GM23338 (cell line): ENCODE data around the gene TYMS. TPM values are rescaled to one million over a fixed set of nuclear protein-coding genes. Genes with fewer than 3 reads are reported as not detected.

Experiments used
- ATAC-seq: fragments of 200-7000 bp; cut with Tn5 transposase; 3 replicates; pipeline ENCODE4 v1.9.1; 2020
- DNase-seq: peaks from one replicate; pipeline ENCODE4 v3.0.0-alpha.2; 2015; ENCODE audit warnings: low spot score
- H2AFZ ChIP-seq: fragments of 200-600 bp; sonication (generic); 2 replicates; pipeline ENCODE4 v1.8.0; 2016; ENCODE audit warnings: antibody characterized with exemption, mild to moderate bottlenecking, moderate library complexity
- H3F3A ChIP-seq: fragments of 200-600 bp; sonication (generic); replicated peaks from 2 replicates; pipeline ENCODE4 v1.8.0; 2017; ENCODE audit warnings: antibody characterized with exemption, mixed run types, low read depth
- H3K27ac ChIP-seq: fragments of 200-600 bp; sonication (generic); 2 replicates; pipeline ENCODE4 v1.6.1; 2016; ENCODE audit warnings: low read depth
- H3K27me3 ChIP-seq: fragments of 200-600 bp; sonication (generic); 2 replicates; pipeline ENCODE4 v1.8.0; 2016; ENCODE audit warnings: mild to moderate bottlenecking, mixed run types, moderate library complexity; ENCODE audit not compliant: insufficient read depth
- H3K36me3 ChIP-seq: fragments of 200-600 bp; sonication (generic); 2 replicates; pipeline ENCODE4 v1.8.0; 2016; ENCODE audit warnings: mild to moderate bottlenecking; ENCODE audit not compliant: insufficient read depth
- H3K4me1 ChIP-seq: fragments of 200-600 bp; sonication (generic); 2 replicates; pipeline ENCODE4 v1.8.0; 2016; ENCODE audit warnings: mild to moderate bottlenecking, moderate library complexity; ENCODE audit not compliant: insufficient read depth
- H3K4me2 ChIP-seq: fragments of 200-600 bp; sonication (generic); 2 replicates; pipeline ENCODE4 v1.7.1; 2017; ENCODE audit warnings: mixed run types
- H3K4me3 ChIP-seq: fragments of 200-600 bp; sonication (generic); 2 replicates; pipeline ENCODE4 v1.6.1; 2016; ENCODE audit warnings: mixed run types
- H3K79me2 ChIP-seq: fragments of 200-600 bp; sonication (generic); replicated peaks from 2 replicates; pipeline ENCODE4 v1.8.0; 2017; ENCODE audit warnings: mild to moderate bottlenecking; ENCODE audit not compliant: insufficient read depth
- H3K9me2 ChIP-seq: fragments of 200-600 bp; sonication (generic); 2 replicates; pipeline ENCODE4 v1.8.0; 2017; ENCODE audit not compliant: insufficient read depth
- H4K20me1 ChIP-seq: fragments of 200-600 bp; sonication (generic); replicated peaks from 2 replicates; pipeline ENCODE4 v1.8.0; 2017; ENCODE audit warnings: mild to moderate bottlenecking; ENCODE audit not compliant: insufficient read depth
- H3K27ac Mint-ChIP-seq: 2 replicates; pipeline ENCODE4 v1.8.0; 2020; ENCODE audit warnings: inconsistent platforms, mild to moderate bottlenecking, moderate library complexity, mixed read lengths
- H3K27me3 Mint-ChIP-seq: 3 replicates; pipeline ENCODE4 v1.8.0; 2022; ENCODE audit warnings: low read depth, mild to moderate bottlenecking, moderate library complexity, mixed read lengths, inconsistent platforms; ENCODE audit not compliant: insufficient read depth, poor library complexity
- H3K36me3 Mint-ChIP-seq: 3 replicates; pipeline ENCODE4 v1.8.0; 2021; ENCODE audit warnings: low read depth, mild to moderate bottlenecking, inconsistent platforms, moderate library complexity, mixed read lengths
- H3K4me1 Mint-ChIP-seq: 3 replicates; pipeline ENCODE4 v1.8.0; 2020; ENCODE audit warnings: mild to moderate bottlenecking, inconsistent platforms, mixed read lengths
- H3K4me3 Mint-ChIP-seq: 3 replicates; pipeline ENCODE4 v1.8.0; 2021; ENCODE audit warnings: moderate library complexity, mild to moderate bottlenecking, inconsistent platforms, mixed read lengths
- H3K9me3 Mint-ChIP-seq: 3 replicates; pipeline ENCODE4 v1.8.0; 2020; ENCODE audit warnings: moderate library complexity, mild to moderate bottlenecking, inconsistent platforms, mixed read lengths
- ETS1 ChIP-seq: IDR thresholded peaks from 2 replicates; pipeline ENCODE4 v1.6.1; 2016; ENCODE audit warnings: antibody characterized with exemption
- EZH2 ChIP-seq: fragments of 200-600 bp; sonication (generic); IDR thresholded peaks from one replicate; pipeline ENCODE4 v1.8.0; 2017; ENCODE audit warnings: antibody characterized with exemption, mild to moderate bottlenecking, low read depth; ENCODE audit not compliant: unreplicated experiment
- JUNB ChIP-seq: IDR thresholded peaks from one replicate; pipeline ENCODE4 v1.6.1; 2016; ENCODE audit warnings: antibody characterized with exemption; ENCODE audit not compliant: unreplicated experiment
- NANOG ChIP-seq: IDR thresholded peaks from 2 replicates; pipeline ENCODE4 v1.6.1; 2016; ENCODE audit warnings: antibody characterized with exemption, borderline replicate concordance
- POLR2AphosphoS5 ChIP-seq: IDR thresholded peaks from 2 replicates; pipeline ENCODE4 v1.6.1; 2016; ENCODE audit warnings: antibody characterized with exemption, low read depth
- STAT1 ChIP-seq: IDR thresholded peaks from one replicate; pipeline ENCODE4 v1.6.1; 2016; ENCODE audit warnings: antibody characterized with exemption; ENCODE audit not compliant: unreplicated experiment
- ZNF114 ChIP-seq: fragments of 250-450 bp; sonication (Bioruptor Pico); IDR thresholded peaks from 2 replicates; pipeline ENCODE4 v1.5.0; 2020; ENCODE audit warnings: mild to moderate bottlenecking, moderate library complexity
- ZNF331 ChIP-seq: fragments of 250-450 bp; sonication (Bioruptor Pico); IDR thresholded peaks from 2 replicates; pipeline ENCODE4 v1.5.0; 2020; ENCODE audit warnings: low read depth, mild to moderate bottlenecking, moderate library complexity
- ZNF462 ChIP-seq: fragments of 250-450 bp; sonication (Bioruptor Pico); IDR thresholded peaks from 2 replicates; pipeline ENCODE4 v1.5.0; 2020; ENCODE audit warnings: mild to moderate bottlenecking, moderate library complexity
- polyA plus RNA-seq: library from polyadenylated mRNA; unstranded; fragments of >200 nt; fragmentation: Nextera tagmentation; extraction: Ambion mirVana; gene quantifications from 2 replicates; pipeline ENCODE4 v1.2.1, GENCODE V29; 2016
- total RNA-seq: library from RNA; depleted of rRNA; stranded (reverse); fragments of >200 nt; shearing (Covaris generic); gene quantifications from 2 replicates; pipeline ENCODE4 v1.2.3, GENCODE V29; 2014
- TF ChIP-seq, protein P1 (sequence below), 2 experiments: fragments of 200-600 bp in 1 of 2; sonication (generic) in 1 of 2; conservative IDR thresholded peaks; 2 replicates each; pipeline versions ENCODE4 v1.5.1 to v1.6.1; 2016 to 2017; ENCODE audit warnings: antibody characterized with exemption in 2 of 2, low read depth in 2 of 2, mild to moderate bottlenecking in 2 of 2, moderate library complexity in 1 of 2

TYMS gene
- total and polyA plus RNA-seq, 2 experiments from 2014 or later, result 52.9 to 72.3 TPM

GRCh38 chr18:673317-673716 lies 15.9 kb downstream of the TYMS start:
- H3K36me3 ChIP-seq, result peaks cover 60% of the 10 kb centered on the region

DNA sequence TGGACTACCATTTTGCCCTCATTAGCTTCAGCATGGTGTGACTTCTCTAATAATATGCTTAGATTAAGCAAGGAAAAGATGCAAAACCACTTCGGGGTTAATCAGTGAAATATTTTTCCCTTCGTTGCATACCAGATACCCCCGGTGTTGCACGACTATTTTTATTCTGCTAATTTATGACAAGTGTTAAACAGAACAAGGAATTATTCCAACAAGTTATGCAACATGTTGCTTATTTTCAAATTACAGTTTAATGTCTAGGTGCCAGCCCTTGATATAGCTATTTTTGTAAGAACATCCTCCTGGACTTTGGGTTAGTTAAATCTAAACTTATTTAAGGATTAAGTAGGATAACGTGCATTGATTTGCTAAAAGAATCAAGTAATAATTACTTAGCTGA lies 16.3 kb downstream of the TYMS start:
- peaks cover 60% of the 10 kb centered on the region for H3K36me3 ChIP-seq

More at GRCh38 chr18:673317-673716, 15.9 kb downstream of the TYMS start:
- Histone ChIP-seq H3K4me2 (no peak overlapping the region), H3K4me1 (no peaks in the 10 kb centered on the region), H3K9me2 (no peaks in the 10 kb centered on the region), H3K4me3 (no peak overlapping the region), H4K20me1 (peaks cover 3% of the 10 kb centered on the region), H3K27me3 (no peaks in the 10 kb centered on the region), H3K27ac (no peak overlapping the region), H3K79me2 (no peaks in the 10 kb centered on the region; the same call in 1 of the 2 replicates), H3F3A (peaks cover 7% of the 10 kb centered on the region; the same call in 1 of the 2 replicates), H2AFZ (no peak overlapping the region)
- no peak for TF ChIP-seq ZNF331 (CRISPR knock-in tag)
- no peak for TF ChIP-seq NANOG
- TF ChIP-seq STAT1, result no peak
- no peak for TF ChIP-seq EZH2
- ATAC-seq, result no peak
- H3K27ac Mint-ChIP-seq, result no peak overlapping the region
- H3K27me3 Mint-ChIP-seq, result peaks cover 11% of the 10 kb centered on the region
- no peaks in the 10 kb centered on the region for H3K9me3 Mint-ChIP-seq
- no peak for DNase-seq
- no peaks in the 10 kb centered on the region for H3K4me1 Mint-ChIP-seq
- H3K36me3 Mint-ChIP-seq, result peaks cover 90% of the 10 kb centered on the region
- H3K4me3 Mint-ChIP-seq, result no peak overlapping the region

More for the DNA sequence above, 16.3 kb downstream of the TYMS start:
- H2AFZ ChIP-seq, result no peak overlapping the region
- H3K27me3 Mint-ChIP-seq, result peaks cover 11% of the 10 kb centered on the region
- no peak overlapping the region for H3K4me2 ChIP-seq
- H3K4me3 ChIP-seq, result no peak overlapping the region
- H3F3A ChIP-seq, result peaks cover 7% of the 10 kb centered on the region; the same call in 1 of the 2 replicates
- no peaks in the 10 kb centered on the region for H3K27me3 ChIP-seq
- no peaks in the 10 kb centered on the region for H3K79me2 ChIP-seq
- ATAC-seq (no peak), DNase-seq (no peak)
- no peak overlapping the region for H3K27ac Mint-ChIP-seq
- no peaks in the 10 kb centered on the region; the same call in 1 of the 2 replicates for H4K20me1 ChIP-seq
- H3K4me3 Mint-ChIP-seq, result no peak overlapping the region
- H3K36me3 Mint-ChIP-seq, result peaks cover 88% of the 10 kb centered on the region
- H3K4me1 Mint-ChIP-seq, result no peaks in the 10 kb centered on the region
- no peaks in the 10 kb centered on the region for H3K9me3 Mint-ChIP-seq
- H3K4me1 ChIP-seq, result no peaks in the 10 kb centered on the region
- H3K27ac ChIP-seq, result no peak overlapping the region
- H3K9me2 ChIP-seq, result no peaks in the 10 kb centered on the region
- TF ChIP-seq STAT1 (no peak), POLR2AphosphoS5 (no peak), ZNF462 (CRISPR knock-in tag) (no peak), ZNF114 (CRISPR knock-in tag) (no peak), JUNB (no peak), ETS1 (no peak), ZNF331 (CRISPR knock-in tag) (no peak)
- TF ChIP-seq, protein P1, sequence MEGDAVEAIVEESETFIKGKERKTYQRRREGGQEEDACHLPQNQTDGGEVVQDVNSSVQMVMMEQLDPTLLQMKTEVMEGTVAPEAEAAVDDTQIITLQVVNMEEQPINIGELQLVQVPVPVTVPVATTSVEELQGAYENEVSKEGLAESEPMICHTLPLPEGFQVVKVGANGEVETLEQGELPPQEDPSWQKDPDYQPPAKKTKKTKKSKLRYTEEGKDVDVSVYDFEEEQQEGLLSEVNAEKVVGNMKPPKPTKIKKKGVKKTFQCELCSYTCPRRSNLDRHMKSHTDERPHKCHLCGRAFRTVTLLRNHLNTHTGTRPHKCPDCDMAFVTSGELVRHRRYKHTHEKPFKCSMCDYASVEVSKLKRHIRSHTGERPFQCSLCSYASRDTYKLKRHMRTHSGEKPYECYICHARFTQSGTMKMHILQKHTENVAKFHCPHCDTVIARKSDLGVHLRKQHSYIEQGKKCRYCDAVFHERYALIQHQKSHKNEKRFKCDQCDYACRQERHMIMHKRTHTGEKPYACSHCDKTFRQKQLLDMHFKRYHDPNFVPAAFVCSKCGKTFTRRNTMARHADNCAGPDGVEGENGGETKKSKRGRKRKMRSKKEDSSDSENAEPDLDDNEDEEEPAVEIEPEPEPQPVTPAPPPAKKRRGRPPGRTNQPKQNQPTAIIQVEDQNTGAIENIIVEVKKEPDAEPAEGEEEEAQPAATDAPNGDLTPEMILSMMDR (conservative IDR thresholded peaks at IDR 0.05; ENCODE audit: low read depth in 2 of 2), result no peak
